Type B pancreatic cell (in vitro differentiated cells): ENCODE measurements around the gene OSBP. TPM values are rescaled to one million over a fixed set of nuclear protein-coding genes. Genes with fewer than 3 reads are reported as not detected.

Experiments used
- DNase-seq: peaks from one replicate; pipeline ENCODE4 v3.0.0; 2021; ENCODE audit warnings: mixed read lengths; ENCODE audit not compliant: unreplicated experiment; ENCODE audit errors: extremely low spot score
- H3K27ac Mint-ChIP-seq: 2 replicates; pipeline ENCODE4 v1.8.0; 2021; ENCODE audit warnings: mild to moderate bottlenecking, mixed read lengths
- H3K27me3 Mint-ChIP-seq: 2 replicates; pipeline ENCODE4 v1.8.0; 2021; ENCODE audit warnings: mixed read lengths
- H3K36me3 Mint-ChIP-seq: 2 replicates; pipeline ENCODE4 v1.8.0; 2021; ENCODE audit warnings: mixed read lengths
- H3K4me1 Mint-ChIP-seq: one replicate; pipeline ENCODE4 v1.8.0; 2021; ENCODE audit warnings: mixed read lengths; ENCODE audit not compliant: unreplicated experiment
- H3K4me3 Mint-ChIP-seq: 2 replicates; pipeline ENCODE4 v1.8.0; 2021; ENCODE audit warnings: mild to moderate bottlenecking, mixed read lengths
- H3K9me3 Mint-ChIP-seq: 2 replicates; pipeline ENCODE4 v1.8.0; 2021; ENCODE audit warnings: mixed read lengths
- total RNA-seq: library from RNA; stranded (reverse); gene quantifications from 2 replicates; pipeline ENCODE4 v1.2.1, GENCODE V29; 2021; ENCODE audit warnings: low replicate concordance
- TF ChIP-seq, protein P1 (sequence below): fragments of 200-600 bp; sonication (generic); conservative IDR thresholded peaks from 2 replicates; pipeline ENCODE4 v1.5.0; 2021; ENCODE audit warnings: antibody characterized with exemption, mild to moderate bottlenecking

Gene OSBP
- total RNA-seq, 1 donor from 2014 or later: 42.4 TPM

DNA sequence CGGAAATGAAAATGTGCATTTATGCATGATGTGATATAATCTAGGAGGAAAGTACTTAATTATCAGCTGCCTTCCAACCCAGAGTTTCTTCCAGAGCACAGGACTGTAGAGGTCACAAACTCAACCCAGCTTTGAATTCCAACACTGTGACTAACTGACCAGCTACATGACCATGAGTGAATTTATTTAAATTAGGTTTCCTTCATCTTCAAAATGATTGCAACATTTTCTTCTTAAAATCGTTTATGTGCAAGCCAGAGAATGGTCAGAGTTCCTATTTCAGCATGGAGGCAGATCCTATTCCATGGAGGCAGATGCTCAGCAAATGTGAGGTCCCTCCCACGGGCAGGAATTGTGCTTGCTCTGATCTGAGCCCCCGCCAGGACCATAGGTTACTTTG lies 42.4 kb downstream of the OSBP start:
- TF ChIP-seq, protein P1, sequence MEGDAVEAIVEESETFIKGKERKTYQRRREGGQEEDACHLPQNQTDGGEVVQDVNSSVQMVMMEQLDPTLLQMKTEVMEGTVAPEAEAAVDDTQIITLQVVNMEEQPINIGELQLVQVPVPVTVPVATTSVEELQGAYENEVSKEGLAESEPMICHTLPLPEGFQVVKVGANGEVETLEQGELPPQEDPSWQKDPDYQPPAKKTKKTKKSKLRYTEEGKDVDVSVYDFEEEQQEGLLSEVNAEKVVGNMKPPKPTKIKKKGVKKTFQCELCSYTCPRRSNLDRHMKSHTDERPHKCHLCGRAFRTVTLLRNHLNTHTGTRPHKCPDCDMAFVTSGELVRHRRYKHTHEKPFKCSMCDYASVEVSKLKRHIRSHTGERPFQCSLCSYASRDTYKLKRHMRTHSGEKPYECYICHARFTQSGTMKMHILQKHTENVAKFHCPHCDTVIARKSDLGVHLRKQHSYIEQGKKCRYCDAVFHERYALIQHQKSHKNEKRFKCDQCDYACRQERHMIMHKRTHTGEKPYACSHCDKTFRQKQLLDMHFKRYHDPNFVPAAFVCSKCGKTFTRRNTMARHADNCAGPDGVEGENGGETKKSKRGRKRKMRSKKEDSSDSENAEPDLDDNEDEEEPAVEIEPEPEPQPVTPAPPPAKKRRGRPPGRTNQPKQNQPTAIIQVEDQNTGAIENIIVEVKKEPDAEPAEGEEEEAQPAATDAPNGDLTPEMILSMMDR: no peak
- H3K36me3 Mint-ChIP-seq: peaks cover 26% of the 10 kb centered on the region
- H3K4me3 Mint-ChIP-seq: no peak overlapping the region
- peaks cover 13% of the 10 kb centered on the region for H3K4me1 Mint-ChIP-seq
- DNase-seq: no peak
- no peaks in the 10 kb centered on the region for H3K27me3 Mint-ChIP-seq
- no peak overlapping the region for H3K27ac Mint-ChIP-seq
- no peaks in the 10 kb centered on the region for H3K9me3 Mint-ChIP-seq

DNA sequence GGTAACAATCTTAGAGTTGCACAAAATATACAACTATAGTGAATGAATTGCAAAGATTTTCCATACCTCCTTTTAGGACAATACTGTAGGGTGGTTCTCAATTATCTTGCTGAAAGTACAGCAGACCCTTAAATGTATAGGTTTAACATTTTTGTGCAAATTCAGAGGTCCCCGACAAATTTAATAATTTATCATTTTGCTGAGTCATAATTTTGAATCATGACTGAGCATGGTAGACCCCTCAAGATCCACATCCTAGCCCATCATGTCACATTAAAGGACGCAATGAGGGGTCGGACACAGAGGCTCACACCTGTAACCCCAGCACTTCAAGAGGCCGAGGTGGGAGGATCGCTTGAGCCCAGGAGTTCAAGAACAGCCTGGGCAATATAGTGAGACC lies 43.5 kb downstream of the OSBP start:
- TF ChIP-seq, protein P1: no peak
- no peak overlapping the region for H3K4me3 Mint-ChIP-seq
- no peak overlapping the region for H3K27ac Mint-ChIP-seq
- DNase-seq: no peak
- peaks cover 21% of the 10 kb centered on the region for H3K36me3 Mint-ChIP-seq
- peaks cover 13% of the 10 kb centered on the region for H3K4me1 Mint-ChIP-seq
- H3K27me3 Mint-ChIP-seq: no peaks in the 10 kb centered on the region
- no peaks in the 10 kb centered on the region for H3K9me3 Mint-ChIP-seq

DNA sequence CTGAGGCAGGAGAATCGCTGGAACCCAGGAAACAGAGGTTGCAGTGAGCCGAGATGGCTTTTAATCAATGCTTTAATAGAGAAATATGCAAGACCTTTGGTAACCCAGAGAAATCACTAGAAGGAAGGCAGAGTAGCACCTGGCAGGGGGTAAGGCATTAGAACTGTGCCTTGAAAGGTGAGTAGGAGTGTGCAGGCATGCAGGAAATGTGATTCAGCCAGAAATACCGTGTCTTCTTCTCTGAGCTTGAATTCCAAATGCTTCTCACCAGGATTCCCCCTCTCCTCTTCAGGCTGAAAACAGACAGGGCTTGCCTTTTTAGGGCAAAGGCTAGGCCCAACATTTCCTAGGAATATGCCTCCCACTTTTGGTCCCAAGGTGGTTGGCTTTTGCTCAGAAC lies 53.3 kb downstream of the OSBP start:
- Mint-ChIP-seq H3K9me3 (no peaks in the 10 kb centered on the region), H3K36me3 (peaks cover 4% of the 10 kb centered on the region), H3K27ac (peak overlapping the region; percentile 98), H3K4me1 (peaks cover 13% of the 10 kb centered on the region), H3K27me3 (peaks cover 15% of the 10 kb centered on the region), H3K4me3 (peak overlapping the region; percentile 95)
- TF ChIP-seq, protein P1: no peak
- DNase-seq: no peak

DNA sequence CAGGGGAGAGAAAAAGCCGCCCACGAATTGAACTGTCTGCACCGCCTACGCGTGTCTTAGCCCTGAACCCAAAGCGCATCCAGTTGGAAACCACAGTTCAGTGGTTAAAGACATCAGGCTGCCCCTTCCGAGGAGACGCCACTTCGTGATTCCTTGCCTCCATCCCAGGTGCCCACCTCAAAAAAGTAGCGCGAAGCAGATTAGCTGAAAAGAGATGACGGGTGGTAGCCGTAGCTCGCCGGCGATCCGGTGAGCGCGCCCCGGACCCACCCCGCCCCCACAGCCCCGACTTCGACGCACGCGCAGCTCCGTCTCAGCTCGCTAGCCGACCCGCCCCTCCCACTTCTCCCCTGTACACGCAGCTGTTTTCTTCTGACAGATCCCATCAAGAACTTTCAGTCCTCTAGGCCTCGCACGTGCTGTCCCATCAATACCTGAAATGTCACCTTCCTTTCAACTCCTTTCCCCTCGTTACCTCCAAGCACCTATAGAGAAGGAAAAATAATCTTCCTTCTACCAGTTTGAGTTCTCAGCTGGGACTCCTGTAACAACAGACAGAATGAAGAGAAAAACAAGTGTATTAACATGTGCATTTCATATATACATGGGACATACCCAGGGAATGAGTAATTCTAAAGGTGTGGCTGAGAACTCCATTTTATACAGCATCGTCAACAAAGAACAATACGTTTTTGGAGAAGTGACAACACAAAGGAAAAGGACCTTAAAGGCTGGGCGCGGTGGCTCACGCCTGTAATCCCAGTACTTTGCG lies 54.7 kb downstream of the OSBP start:
- Mint-ChIP-seq H3K4me1 (peaks cover 19% of the 10 kb centered on the region), H3K9me3 (no peaks in the 10 kb centered on the region), H3K27me3 (peaks cover 20% of the 10 kb centered on the region), H3K27ac (peak overlapping the region; percentile 98), H3K36me3 (peaks cover 4% of the 10 kb centered on the region), H3K4me3 (peak overlapping the region; percentile 95)
- peak; percentile 83 for DNase-seq
- TF ChIP-seq, protein P1: no peak

DNA sequence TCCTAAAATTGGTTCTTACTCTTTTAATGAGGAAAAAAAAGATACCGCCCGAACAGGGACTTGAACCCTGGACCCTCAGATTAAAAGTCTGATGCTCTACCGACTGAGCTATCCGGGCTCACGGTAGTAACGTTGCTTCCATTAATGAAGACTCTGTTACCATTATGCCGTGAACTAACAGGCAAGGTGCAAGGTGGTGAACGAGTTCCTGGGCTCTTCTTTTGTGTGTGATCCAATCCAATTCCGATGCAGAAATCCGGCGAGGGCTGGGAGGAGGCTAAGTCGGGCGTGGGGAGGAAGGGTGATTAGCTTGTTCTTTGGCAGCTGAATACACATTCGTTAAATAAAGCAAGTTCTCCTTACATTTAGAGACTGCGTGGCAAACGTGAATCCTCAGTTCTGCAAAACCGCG lies 55.3 kb downstream of the OSBP start:
- TF ChIP-seq, protein P1: no peak
- H3K4me1 Mint-ChIP-seq: peaks cover 23% of the 10 kb centered on the region
- peak overlapping the region; percentile 98 for H3K27ac Mint-ChIP-seq
- peaks cover 20% of the 10 kb centered on the region for H3K27me3 Mint-ChIP-seq
- H3K9me3 Mint-ChIP-seq: no peaks in the 10 kb centered on the region
- H3K36me3 Mint-ChIP-seq: peaks cover 4% of the 10 kb centered on the region
- DNase-seq: peak; percentile 81
- peak overlapping the region; percentile 95 for H3K4me3 Mint-ChIP-seq
